ENCODE results near the gene SERPINB12. TPM values are rescaled to one million over a fixed set of nuclear protein-coding genes. Genes with fewer than 3 reads are reported as not detected.

SERPINB12 gene
- total RNA-seq, 1 donor from 2014 or later: not detected

DNA sequence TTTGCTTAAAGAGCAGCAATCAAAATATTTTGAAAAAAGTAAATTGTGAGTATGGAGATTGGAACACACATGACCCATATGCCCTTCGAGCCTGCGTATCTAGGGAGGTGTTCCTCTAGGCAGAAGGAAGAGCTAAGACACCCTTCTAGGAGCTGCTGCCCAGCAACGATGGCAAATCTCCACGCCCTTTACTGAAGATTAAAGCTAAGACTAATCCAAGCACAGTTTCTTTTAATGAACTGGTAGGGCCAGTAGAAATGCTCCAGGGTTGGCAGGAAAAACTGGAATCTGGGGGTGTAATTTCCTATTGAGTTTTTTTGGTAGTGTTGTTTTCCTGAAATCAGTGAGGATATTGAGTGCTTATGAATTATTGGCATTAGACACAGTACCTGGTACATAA, 44.3 kb downstream of the SERPINB12 start:
- Mint-ChIP-seq H3K4me3 (ENCODE audit: unreplicated experiment) (no peak overlapping the region), H3K27me3 (ENCODE audit: low read depth) (peaks cover 28% of the 10 kb centered on the region), H3K9me3 (ENCODE audit: low read depth) (no peaks in the 10 kb centered on the region), H3K4me1 (ENCODE audit: low read depth) (no peaks in the 10 kb centered on the region), H3K36me3 (ENCODE audit: low read depth) (peaks cover 2% of the 10 kb centered on the region), H3K27ac (ENCODE audit: unreplicated experiment) (no peak overlapping the region)
- TF ChIP-seq, protein P1, sequence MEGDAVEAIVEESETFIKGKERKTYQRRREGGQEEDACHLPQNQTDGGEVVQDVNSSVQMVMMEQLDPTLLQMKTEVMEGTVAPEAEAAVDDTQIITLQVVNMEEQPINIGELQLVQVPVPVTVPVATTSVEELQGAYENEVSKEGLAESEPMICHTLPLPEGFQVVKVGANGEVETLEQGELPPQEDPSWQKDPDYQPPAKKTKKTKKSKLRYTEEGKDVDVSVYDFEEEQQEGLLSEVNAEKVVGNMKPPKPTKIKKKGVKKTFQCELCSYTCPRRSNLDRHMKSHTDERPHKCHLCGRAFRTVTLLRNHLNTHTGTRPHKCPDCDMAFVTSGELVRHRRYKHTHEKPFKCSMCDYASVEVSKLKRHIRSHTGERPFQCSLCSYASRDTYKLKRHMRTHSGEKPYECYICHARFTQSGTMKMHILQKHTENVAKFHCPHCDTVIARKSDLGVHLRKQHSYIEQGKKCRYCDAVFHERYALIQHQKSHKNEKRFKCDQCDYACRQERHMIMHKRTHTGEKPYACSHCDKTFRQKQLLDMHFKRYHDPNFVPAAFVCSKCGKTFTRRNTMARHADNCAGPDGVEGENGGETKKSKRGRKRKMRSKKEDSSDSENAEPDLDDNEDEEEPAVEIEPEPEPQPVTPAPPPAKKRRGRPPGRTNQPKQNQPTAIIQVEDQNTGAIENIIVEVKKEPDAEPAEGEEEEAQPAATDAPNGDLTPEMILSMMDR (IDR thresholded peaks at IDR 0.05): no peak
- no peak for DNase-seq (ENCODE audit: low spot score)

DNA sequence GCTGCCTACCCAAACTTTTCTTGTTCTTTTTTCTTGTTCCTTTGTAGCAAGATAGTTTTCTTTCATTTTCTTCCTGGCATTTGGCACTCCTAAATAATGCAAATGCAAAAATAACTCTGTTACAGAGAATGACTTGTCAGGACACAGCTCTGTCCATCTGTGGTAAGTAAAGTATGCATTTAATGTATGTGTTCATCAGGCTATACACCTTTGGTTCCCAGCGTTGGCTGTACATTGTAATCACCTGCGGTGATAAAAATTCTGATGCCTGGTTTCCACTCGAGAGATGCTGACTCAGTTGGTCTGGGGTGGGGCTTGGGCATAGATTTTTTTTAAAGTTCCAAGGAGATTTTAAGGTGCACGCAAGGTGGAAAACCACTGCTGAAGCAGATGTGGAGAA, 44.8 kb downstream of the SERPINB12 start, which contains the start of gene SERPINB13:
TSS of gene SERPINB13 (plus strand) at position 378 of the 400 bp plus-strand sequence. CDS start 1,325 bp downstream, outside the sequence.
- H3K27me3 Mint-ChIP-seq (ENCODE audit: low read depth): peaks cover 25% of the 10 kb centered on the region
- H3K4me1 Mint-ChIP-seq (ENCODE audit: low read depth): no peaks in the 10 kb centered on the region
- no peaks in the 10 kb centered on the region for H3K9me3 Mint-ChIP-seq (ENCODE audit: low read depth)

DNA sequence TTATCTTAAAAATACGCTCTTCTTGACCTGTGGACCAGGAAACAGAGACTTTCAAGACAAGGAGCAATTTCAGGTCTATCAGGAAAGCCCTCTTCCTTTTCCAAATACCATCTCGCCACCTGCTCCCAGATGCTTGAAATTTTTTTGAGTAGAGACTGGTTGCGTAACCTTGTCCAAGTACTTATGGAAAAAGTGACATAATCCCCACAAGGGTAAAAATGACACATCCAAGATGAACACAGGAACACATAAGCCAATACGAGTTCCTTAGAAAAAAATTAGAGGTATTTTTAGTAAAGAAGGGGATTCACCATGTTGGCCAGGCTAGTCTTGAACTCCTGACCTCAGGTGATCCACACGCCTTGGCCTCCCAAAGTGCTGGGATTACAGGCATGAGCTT, 46.7 kb downstream of the SERPINB12 start:
- no peak for DNase-seq (ENCODE audit: low spot score)
- TF ChIP-seq, protein P1 (IDR thresholded peaks at IDR 0.05): no peak
- no peak overlapping the region for H3K27ac Mint-ChIP-seq (ENCODE audit: unreplicated experiment)
- H3K9me3 Mint-ChIP-seq (ENCODE audit: low read depth): no peaks in the 10 kb centered on the region
- peaks cover 2% of the 10 kb centered on the region for H3K36me3 Mint-ChIP-seq (ENCODE audit: low read depth)
- no peaks in the 10 kb centered on the region for H3K4me1 Mint-ChIP-seq (ENCODE audit: low read depth)
- no peak overlapping the region for H3K4me3 Mint-ChIP-seq (ENCODE audit: unreplicated experiment)
- H3K27me3 Mint-ChIP-seq (ENCODE audit: low read depth): peaks cover 22% of the 10 kb centered on the region

More for the DNA sequence above, 44.8 kb downstream of the SERPINB12 start, which contains the start of gene SERPINB13:
- no peak for DNase-seq (ENCODE audit: low spot score)
- H3K27ac Mint-ChIP-seq (ENCODE audit: unreplicated experiment): no peak within 1 kb of the TSS
- H3K36me3 Mint-ChIP-seq (ENCODE audit: low read depth): peaks cover 2% of the 10 kb centered on the region
- TF ChIP-seq, protein P1 (IDR thresholded peaks at IDR 0.05): no peak
- no peak within 1 kb of the TSS for H3K4me3 Mint-ChIP-seq (ENCODE audit: unreplicated experiment)

DNA sequence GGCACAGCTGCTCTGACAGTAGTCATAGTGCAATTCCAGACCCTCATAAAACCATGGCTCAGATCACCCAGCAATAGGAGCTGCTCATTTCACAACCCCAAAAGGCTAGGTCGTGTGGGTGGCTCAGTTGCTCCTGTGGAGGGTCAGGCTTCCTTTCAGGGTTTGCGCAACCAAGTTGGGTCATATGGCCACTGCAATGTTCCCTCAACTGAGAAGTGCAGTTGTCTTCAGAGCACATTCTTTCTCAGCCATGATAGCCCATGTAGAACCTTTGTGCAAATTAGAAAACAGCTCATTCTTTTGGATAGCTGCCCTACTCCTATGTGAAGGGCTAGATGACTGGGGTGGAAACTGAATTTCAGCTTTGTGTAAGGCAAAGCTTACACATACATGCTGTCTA, 48.2 kb downstream of the SERPINB12 start:
- Mint-ChIP-seq H3K27ac (ENCODE audit: unreplicated experiment) (no peak overlapping the region), H3K27me3 (ENCODE audit: low read depth) (peaks cover 22% of the 10 kb centered on the region), H3K36me3 (ENCODE audit: low read depth) (peaks cover 2% of the 10 kb centered on the region), H3K4me3 (ENCODE audit: unreplicated experiment) (no peak overlapping the region), H3K4me1 (ENCODE audit: low read depth) (no peaks in the 10 kb centered on the region), H3K9me3 (ENCODE audit: low read depth) (no peaks in the 10 kb centered on the region)
- no peak for DNase-seq (ENCODE audit: low spot score)
- TF ChIP-seq, protein P1 (IDR thresholded peaks at IDR 0.05): no peak

DNA sequence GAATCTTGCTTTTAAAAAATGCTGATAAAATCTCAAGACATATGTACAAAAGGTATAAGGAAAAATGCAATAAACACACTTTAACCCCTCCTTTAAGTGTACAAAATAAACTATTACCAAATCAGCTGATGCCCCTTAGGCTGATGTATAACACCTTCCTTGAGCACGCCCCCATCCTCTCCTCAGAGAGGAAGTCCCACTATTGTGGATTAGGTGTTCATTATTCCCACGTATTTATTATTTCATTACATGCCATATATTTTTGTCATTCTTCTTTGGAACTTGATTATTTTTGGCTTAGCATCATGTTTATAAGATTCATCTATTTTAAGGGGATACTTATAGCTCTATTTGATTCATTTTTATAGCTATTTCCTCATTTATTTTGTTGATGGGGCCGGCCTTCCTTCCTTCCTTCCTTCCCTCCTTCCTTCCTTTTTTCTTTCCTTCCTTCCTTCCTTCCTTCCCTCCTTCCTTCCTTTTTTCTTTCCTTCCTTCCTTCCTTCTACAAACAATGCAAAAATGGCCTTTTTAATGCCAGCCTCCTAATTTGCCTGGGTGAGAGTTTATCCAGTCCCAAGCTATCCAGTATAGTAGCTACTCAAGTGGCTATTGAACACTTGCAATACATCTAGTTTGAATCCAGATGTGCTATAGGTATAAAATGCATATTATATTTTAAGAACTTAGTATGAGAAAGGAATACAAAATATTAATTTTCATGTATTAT, 49.0 kb downstream of the SERPINB12 start:
- Mint-ChIP-seq H3K4me1 (ENCODE audit: low read depth) (no peaks in the 10 kb centered on the region), H3K27me3 (ENCODE audit: low read depth) (peaks cover 16% of the 10 kb centered on the region), H3K36me3 (ENCODE audit: low read depth) (peaks cover 2% of the 10 kb centered on the region), H3K9me3 (ENCODE audit: low read depth) (no peaks in the 10 kb centered on the region), H3K4me3 (ENCODE audit: unreplicated experiment) (no peak overlapping the region), H3K27ac (ENCODE audit: unreplicated experiment) (no peak overlapping the region)
- TF ChIP-seq, protein P1 (IDR thresholded peaks at IDR 0.05): no peak
- DNase-seq (ENCODE audit: low spot score): no peak
